Stimulated activated naive CD8-positive, alpha-beta T cell treated with anti-CD3 and anti-CD28 coated beads, Interleukin-15, Interleukin-2, amounts not matched to agents 100 U/mL and 50 U/mL, for 24 hours (primary cell): ENCODE results near the gene LHX2.

Source experiments
- ATAC-seq: fragments of 150-1000 bp; cut with Tn5 transposase; one replicate; pipeline ENCODE4 v1.10.0; 2021
- DNase-seq: peaks from one replicate; pipeline ENCODE4 v3.0.0; 2021

The LHX2 gene

GRCh38 chr9:123999661-124000060 is 11.9 kb upstream of the LHX2 start:
- ATAC-seq: no peak
- DNase-seq: no peak

- ATAC-seq: no peak
- no peak for DNase-seq
Measured at GRCh38 chr9:124000161-124000783, 11.3 kb upstream of the LHX2 start.

- no peak for ATAC-seq
- no peak for DNase-seq
Measured at GRCh38 chr9:124000784-124001457, 10.6 kb upstream of the LHX2 start.

DNA sequence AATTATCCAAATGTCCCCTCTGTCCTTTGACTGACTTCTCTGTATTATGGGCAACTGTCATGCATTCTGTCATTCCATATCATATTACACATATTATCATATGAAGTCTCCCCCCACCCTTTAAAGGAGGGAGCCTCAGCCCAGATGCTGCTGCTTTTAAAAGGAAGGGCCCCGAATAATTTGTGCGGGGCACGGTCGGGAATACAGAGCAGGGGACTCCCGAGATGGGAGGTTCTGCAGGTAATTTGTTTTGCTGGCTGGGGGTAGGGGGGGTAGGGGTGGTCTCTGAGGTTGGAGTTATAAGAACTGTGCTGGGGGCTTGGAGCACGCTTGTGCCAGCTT is 10.1 kb upstream of the LHX2 start:
- ATAC-seq (no peak), DNase-seq (no peak)

GRCh38 chr9:124001866-124002525 is 9.6 kb upstream of the LHX2 start:
- no peak for ATAC-seq
- DNase-seq: no peak

- DNase-seq: no peak
- no peak for ATAC-seq
Measured at GRCh38 chr9:124003636-124004349, 7.8 kb upstream of the LHX2 start.

GRCh38 chr9:124004593-124004992 is 7.0 kb upstream of the LHX2 start:
- DNase-seq (no peak), ATAC-seq (no peak)

GRCh38 chr9:124005029-124005771 is 6.4 kb upstream of the LHX2 start:
- no peak for DNase-seq
- ATAC-seq: no peak

GRCh38 chr9:124006448-124007361 is 4.9 kb upstream of the LHX2 start:
- ATAC-seq (no peak), DNase-seq (no peak)

DNA sequence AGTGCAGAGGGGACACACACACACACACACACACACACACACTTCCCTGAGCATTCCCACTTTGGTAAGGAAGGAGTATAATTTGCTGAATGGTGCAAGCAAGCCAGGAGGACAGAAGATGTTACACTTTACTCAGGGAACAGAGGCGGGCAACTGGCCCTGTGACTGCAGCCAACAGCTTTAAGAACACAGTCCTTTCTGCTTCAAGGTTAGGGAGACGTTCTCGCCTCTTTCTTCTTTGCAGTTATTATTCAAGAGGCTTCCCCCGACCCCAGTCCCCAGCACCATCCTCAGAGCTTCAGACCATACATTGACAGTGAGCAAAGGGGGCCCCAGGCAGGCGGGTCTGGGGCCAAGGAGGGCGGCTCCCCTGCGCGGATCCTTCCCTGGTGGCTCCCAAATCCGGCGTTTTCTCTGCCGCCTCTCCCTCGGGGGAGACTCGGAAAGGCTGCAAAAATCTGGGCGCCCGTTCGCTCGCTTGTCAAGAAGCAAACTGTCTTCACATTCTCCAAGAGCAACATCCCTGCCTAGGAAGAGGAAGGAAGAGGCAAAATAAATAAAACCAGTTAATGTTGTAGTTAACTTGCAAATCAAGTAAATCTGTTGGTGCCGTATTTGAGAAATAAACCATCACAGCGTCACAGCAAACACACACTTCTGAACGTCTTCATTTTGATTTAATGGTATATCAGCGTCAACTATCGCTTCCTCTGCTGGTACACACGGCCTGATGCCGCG is 3.8 kb upstream of the LHX2 start:
- ATAC-seq (no peak), DNase-seq (no peak)

GRCh38 chr9:124008303-124008693 is 3.3 kb upstream of the LHX2 start:
- peak; percentile 47 for ATAC-seq
- no peak for DNase-seq

DNA sequence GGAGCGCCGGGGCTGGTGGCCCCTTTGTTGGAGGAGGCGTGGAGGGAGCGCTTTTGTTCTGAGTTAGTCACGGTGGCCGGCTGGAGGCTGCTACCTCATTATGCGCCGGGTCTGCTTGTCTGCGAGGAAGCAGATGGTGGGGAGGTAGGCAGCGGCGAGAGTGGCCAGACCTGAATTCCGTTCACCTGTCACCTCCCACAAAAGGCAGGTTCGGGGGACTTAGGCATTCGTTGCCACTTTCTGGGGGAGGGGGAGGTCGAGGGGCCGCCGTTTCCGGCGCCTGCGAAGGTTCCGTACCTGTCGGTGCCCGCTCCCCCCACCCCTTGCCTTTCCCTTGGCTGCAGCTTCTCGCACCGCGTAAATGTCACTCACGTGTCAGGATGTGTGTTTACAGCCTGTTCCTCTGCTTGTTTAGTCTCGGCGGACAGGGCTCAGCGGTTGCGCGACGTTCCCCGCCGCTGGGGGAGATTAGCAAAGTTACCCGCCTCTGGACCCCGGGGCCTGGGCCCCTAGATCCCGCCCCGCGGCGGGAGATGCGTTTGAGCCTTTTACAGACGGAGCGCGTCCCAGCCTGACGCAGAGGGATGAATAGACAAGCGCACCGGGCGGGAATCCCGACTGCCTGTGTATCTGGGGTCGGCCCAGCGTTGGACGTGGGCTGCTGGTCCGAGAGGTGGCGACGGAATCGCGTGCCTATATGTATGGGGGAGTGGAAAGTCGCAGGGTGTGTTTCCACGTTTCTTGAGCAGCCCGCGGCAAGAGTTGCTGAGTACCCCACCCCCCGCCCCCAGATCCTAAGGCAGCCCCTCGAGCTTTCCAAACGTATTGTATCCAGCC is 2.7 kb upstream of the LHX2 start:
- DNase-seq: no peak
- ATAC-seq: no peak

DNA sequence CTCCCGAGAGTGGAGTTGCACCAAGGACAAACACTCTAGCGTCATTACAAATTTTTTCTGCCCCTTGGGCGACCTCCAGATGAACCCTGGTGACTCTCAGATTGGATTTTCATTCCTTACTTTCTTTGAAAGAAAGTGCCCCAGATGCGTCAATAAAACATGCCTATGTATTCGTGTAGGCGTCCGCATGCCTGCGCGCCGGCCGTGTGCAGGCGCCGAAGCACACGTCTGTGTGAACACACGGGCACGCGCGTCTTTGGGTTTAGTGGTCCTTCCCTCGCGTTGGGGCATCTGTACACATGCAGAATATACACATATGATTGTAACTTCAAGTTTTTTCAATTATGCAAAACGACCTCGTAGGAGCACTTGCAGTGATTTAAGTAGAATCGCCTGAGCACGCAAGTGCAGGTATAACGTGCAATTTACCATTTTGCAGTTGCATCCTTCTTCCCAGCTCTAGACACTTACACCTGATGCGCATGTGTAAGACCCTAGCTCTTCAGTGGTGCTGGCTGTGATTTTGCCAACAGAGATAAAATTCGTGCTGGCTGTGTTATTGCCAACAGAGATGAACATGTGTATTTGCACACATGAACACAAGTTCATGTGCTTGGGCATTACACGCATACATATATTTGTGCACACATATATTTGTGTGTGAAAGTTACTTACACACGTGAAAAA is 1.9 kb upstream of the LHX2 start:
- ATAC-seq: no peak
- DNase-seq: no peak

DNA sequence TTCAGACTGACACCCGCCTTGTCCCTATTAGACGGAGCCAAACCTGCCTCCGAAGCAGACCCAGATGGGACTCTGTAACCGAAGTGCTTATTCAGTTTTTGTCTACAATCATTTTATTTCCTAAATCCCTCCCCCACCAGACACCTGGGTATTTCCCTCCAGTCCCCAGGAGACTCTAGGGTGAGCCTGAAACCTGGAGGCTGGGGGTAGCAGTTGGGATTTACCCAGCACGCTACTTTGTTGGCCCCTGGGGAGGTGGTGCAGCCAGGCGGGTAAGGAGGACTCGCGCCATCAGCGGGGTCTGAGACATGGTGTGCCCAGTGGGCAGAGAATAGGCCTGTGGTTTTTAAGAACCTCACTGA is 1.3 kb upstream of the LHX2 start:
- ATAC-seq: no peak
- DNase-seq: no peak

DNA sequence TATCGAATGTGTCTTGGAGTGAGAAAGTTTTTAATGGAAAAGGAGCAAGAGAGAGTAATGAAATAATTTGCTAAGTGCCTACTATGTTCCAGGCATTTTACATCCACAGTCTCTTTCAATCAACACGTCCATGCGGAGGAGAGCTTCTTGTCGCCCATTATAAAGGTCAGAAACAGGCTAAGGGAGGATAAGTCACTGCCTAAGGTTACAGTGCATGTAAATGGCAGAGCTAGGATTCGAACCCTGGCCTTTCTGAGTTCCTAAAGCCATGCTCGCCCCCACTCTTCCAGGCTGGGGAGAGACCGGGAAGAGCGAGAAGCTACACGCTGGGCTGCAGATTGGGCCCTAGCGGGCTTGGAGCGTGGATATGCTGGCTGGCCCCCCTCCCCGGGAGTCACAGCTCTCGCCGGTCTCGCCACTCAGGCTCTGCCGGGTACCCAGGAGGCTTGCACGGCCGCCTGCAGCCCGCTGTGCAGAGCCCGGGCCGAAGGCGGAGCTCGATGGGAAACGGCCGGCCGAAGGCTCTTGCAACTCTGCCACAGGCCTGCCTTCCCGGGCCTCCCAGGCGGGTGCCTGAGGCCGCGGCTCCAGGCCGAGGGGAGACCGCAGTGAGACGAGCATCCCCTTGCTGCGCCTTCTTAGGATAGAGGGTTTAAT is 775 bp upstream of the LHX2 start:
- DNase-seq (no peak), ATAC-seq (no peak)

GRCh38 chr9:124012368-124013301 is 1.1 kb downstream of the LHX2 start:
- ATAC-seq (no peak), DNase-seq (no peak)
